ENCODE data around the gene RNF223. TPM values are rescaled to one million over a fixed set of nuclear protein-coding genes. Genes with fewer than 3 reads are reported as not detected.
A peak's percentile ranks its signal among the peaks of the same experiment; 100 is the strongest.

RNF223 gene
- total RNA-seq, 1 donor from 2014 or later, result 7.5 TPM

- no peaks in the 10 kb centered on the region for H3K27me3 ChIP-seq (ENCODE audit: control insufficient read depth, insufficient read depth, low read length)
- no peak overlapping the region for H3K4me3 ChIP-seq (ENCODE audit: low read depth, low read length)
- TF ChIP-seq CTCF (IDR thresholded peaks at IDR 0.05; ENCODE audit: insufficient read depth, low read length, poor library complexity, severe bottlenecking), result no peak
- peaks cover 1% of the 10 kb centered on the region for H3K36me3 ChIP-seq (ENCODE audit: control insufficient read depth, insufficient read depth, low read length)
- DNase-seq (ENCODE audit: low read depth), result no peak
Observed at GRCh38 chr1:1035291-1035943, 38.7 kb downstream of the RNF223 start.

GRCh38 chr1:1034439-1034781 lies 39.7 kb downstream of the RNF223 start:
- TF ChIP-seq CTCF (IDR thresholded peaks at IDR 0.05; ENCODE audit: insufficient read depth, low read length, poor library complexity, severe bottlenecking), result no peak
- H3K4me3 ChIP-seq (ENCODE audit: low read depth, low read length), result no peak overlapping the region
- no peaks in the 10 kb centered on the region for H3K27me3 ChIP-seq (ENCODE audit: control insufficient read depth, insufficient read depth, low read length)
- no peak for DNase-seq (ENCODE audit: low read depth)
- H3K36me3 ChIP-seq (ENCODE audit: control insufficient read depth, insufficient read depth, low read length), result peaks cover 1% of the 10 kb centered on the region

GRCh38 chr1:1033731-1034438 lies 40.2 kb downstream of the RNF223 start:
- Histone ChIP-seq H3K36me3 (ENCODE audit: control insufficient read depth, insufficient read depth, low read length) (peaks cover 1% of the 10 kb centered on the region), H3K27me3 (ENCODE audit: control insufficient read depth, insufficient read depth, low read length) (no peaks in the 10 kb centered on the region), H3K4me3 (ENCODE audit: low read depth, low read length) (no peak overlapping the region)
- DNase-seq (ENCODE audit: low read depth), result no peak
- no peak for TF ChIP-seq CTCF (IDR thresholded peaks at IDR 0.05; ENCODE audit: insufficient read depth, low read length, poor library complexity, severe bottlenecking)

GRCh38 chr1:1033009-1033587 lies 41.0 kb downstream of the RNF223 start:
- Histone ChIP-seq H3K4me3 (ENCODE audit: low read depth, low read length) (peak overlapping the region; percentile 8), H3K27me3 (ENCODE audit: control insufficient read depth, insufficient read depth, low read length) (no peaks in the 10 kb centered on the region), H3K36me3 (ENCODE audit: control insufficient read depth, insufficient read depth, low read length) (peaks cover 1% of the 10 kb centered on the region)
- peak; percentile 42 for DNase-seq (ENCODE audit: low read depth)
- peak; percentile 79 for TF ChIP-seq CTCF (IDR thresholded peaks at IDR 0.05; ENCODE audit: insufficient read depth, low read length, poor library complexity, severe bottlenecking)

- H3K36me3 ChIP-seq (ENCODE audit: control insufficient read depth, insufficient read depth, low read length), result peaks cover 1% of the 10 kb centered on the region
- no peak for TF ChIP-seq CTCF (IDR thresholded peaks at IDR 0.05; ENCODE audit: insufficient read depth, low read length, poor library complexity, severe bottlenecking)
- H3K4me3 ChIP-seq (ENCODE audit: low read depth, low read length), result no peak overlapping the region
Observed at GRCh38 chr1:1032424-1032823, 41.7 kb downstream of the RNF223 start.

More at GRCh38 chr1:1032424-1032823, 41.7 kb downstream of the RNF223 start:
- DNase-seq (ENCODE audit: low read depth), result no peak
- no peaks in the 10 kb centered on the region for H3K27me3 ChIP-seq (ENCODE audit: control insufficient read depth, insufficient read depth, low read length)
